ENCODE results near the gene KPNA6.

DNA sequence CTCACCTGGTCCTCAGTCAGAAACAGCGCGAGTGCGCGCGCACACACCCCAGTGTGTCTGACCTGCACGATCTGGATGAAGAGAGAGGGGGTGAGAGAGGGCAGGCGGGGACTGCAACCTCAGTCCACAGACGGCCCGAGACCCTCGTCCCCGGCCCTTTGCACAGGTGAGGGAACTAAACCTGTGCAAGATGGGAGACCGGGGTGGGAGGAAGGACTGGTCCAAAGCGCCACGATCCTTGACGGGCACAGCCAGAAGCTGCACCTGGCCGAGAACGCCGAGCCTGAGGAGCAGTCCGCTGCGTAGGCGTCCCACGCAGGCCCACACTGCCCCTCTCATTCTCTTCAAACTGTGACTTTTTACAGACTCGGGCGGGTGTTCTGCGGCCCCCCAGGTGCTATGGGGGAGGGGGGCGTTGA lies 97.1 kb downstream of the KPNA6 start:
- TF ChIP-seq JUNB (IDR thresholded peaks at IDR 0.05) = no peak
- TF ChIP-seq EZH2 (IDR thresholded peaks at IDR 0.05; ENCODE audit: borderline replicate concordance, control insufficient read depth, low read depth, low read length) = no peak
- no peak for TF ChIP-seq CTCF (IDR thresholded peaks at IDR 0.05 in 2 of 3, conservative IDR thresholded peaks at IDR 0.05 in 1 of 3; ENCODE audit: control insufficient read depth in 2 of 3, extremely low read depth in 1 of 3, insufficient read depth in 1 of 3, low read depth in 3 of 3, low read length in 3 of 3)
- no peak for TF ChIP-seq ATF3 (IDR thresholded peaks at IDR 0.05; ENCODE audit: borderline replicate concordance, extremely low read depth, low read depth, low read length)
- TF ChIP-seq POLR2AphosphoS5 (IDR thresholded peaks at IDR 0.05; ENCODE audit: low read length) = no peak
- no peak for TF ChIP-seq POLR2AphosphoS2 (IDR thresholded peaks at IDR 0.05; ENCODE audit: low read depth, low read length)
- no peak for TF ChIP-seq CREM (IDR thresholded peaks at IDR 0.05; ENCODE audit: low read depth)
- no peak for TF ChIP-seq KDM1A (IDR thresholded peaks at IDR 0.05; ENCODE audit: borderline replicate concordance)
- no peak for TF ChIP-seq YY1 (IDR thresholded peaks at IDR 0.05; ENCODE audit: low read depth, low read length)
- TF ChIP-seq, protein P1, sequence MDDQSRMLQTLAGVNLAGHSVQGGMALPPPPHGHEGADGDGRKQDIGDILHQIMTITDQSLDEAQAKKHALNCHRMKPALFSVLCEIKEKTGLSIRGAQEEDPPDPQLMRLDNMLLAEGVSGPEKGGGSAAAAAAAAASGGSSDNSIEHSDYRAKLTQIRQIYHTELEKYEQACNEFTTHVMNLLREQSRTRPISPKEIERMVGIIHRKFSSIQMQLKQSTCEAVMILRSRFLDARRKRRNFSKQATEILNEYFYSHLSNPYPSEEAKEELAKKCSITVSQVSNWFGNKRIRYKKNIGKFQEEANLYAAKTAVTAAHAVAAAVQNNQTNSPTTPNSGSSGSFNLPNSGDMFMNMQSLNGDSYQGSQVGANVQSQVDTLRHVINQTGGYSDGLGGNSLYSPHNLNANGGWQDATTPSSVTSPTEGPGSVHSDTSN (IDR thresholded peaks at IDR 0.05; ENCODE audit: insufficient replicate concordance, low read depth, low read length) = no peak
- no peak; the same call in 1 of the 2 replicates for TF ChIP-seq HDGF (IDR thresholded peaks at IDR 0.05)
- no peak for TF ChIP-seq RAD21 (IDR thresholded peaks at IDR 0.05; ENCODE audit: insufficient read depth, low read depth, low read length)
- no peak for TF ChIP-seq PAX8 (IDR thresholded peaks at IDR 0.05)
- TF ChIP-seq POLR2A (IDR thresholded peaks at IDR 0.05; ENCODE audit: low read depth, low read length) = no peak
